IPS DF 6.9 (cell line): ENCODE measurements around the gene AMPD2.

Experiments used
- DNase-seq: peaks from one replicate; pipeline ENCODE4 v3.0.0-alpha.2; 2013; ENCODE audit warnings: low read depth, low spot score
- H3K27ac ChIP-seq: one replicate; pipeline ENCODE4 v1.5.1; 2013; ENCODE audit warnings: low read length, control low read depth
- H3K27me3 ChIP-seq: 2 replicates; pipeline ENCODE4 v1.6.1; 2013; ENCODE audit warnings: mild to moderate bottlenecking, low read length; ENCODE audit not compliant: control insufficient read depth, insufficient read depth
- H3K36me3 ChIP-seq: 2 replicates; pipeline ENCODE4 v1.6.1; 2013; ENCODE audit warnings: low read length; ENCODE audit not compliant: control insufficient read depth, insufficient read depth
- H3K4me1 ChIP-seq: 2 replicates; pipeline ENCODE4 v1.6.1; 2013; ENCODE audit warnings: low read length; ENCODE audit not compliant: control insufficient read depth, insufficient read depth
- H3K4me3 ChIP-seq: 2 replicates; pipeline ENCODE4 v1.5.1; 2013; ENCODE audit warnings: mild to moderate bottlenecking, low read length
- H3K9me3 ChIP-seq: 2 replicates; pipeline ENCODE4 v1.6.1; 2013; ENCODE audit warnings: low read length, inconsistent platforms; ENCODE audit not compliant: control insufficient read depth, insufficient read depth
- WGBS: extraction: QIAGEN DNeasy Blood & Tissue Kit; methylation state at CpG from one replicate; pipeline ENCODE4 v1.1.7; 2013; ENCODE audit warnings: mixed read lengths, missing lambda C conversion rate; ENCODE audit not compliant: insufficient read length, insufficient coverage; 5-methylcytosine and 5-hydroxymethylcytosine counted together

Gene AMPD2

GRCh38 chr1:109630898-109631512 is 11.4 kb downstream of the AMPD2 start:
- no CpG with 5 or more reads among the region's 14 CpGs for WGBS
- Histone ChIP-seq H3K27me3 (no peaks in the 10 kb centered on the region), H3K36me3 (peaks cover 20% of the 10 kb centered on the region), H3K4me1 (peaks cover 3% of the 10 kb centered on the region), H3K9me3 (no peaks in the 10 kb centered on the region), H3K4me3 (no peak overlapping the region), H3K27ac (no peak overlapping the region)
- no peak for DNase-seq

- DNase-seq = no peak
- Histone ChIP-seq H3K4me1 (peaks cover 6% of the 10 kb centered on the region), H3K27ac (no peak overlapping the region), H3K27me3 (no peaks in the 10 kb centered on the region), H3K9me3 (no peaks in the 10 kb centered on the region), H3K36me3 (peaks cover 20% of the 10 kb centered on the region), H3K4me3 (no peak overlapping the region)
- WGBS = no CpG with 5 or more reads among the region's 16 CpGs
Measured at GRCh38 chr1:109631513-109632505, 12.2 kb downstream of the AMPD2 start.

GRCh38 chr1:109632671-109633346 is 13.2 kb downstream of the AMPD2 start:
- no peak overlapping the region for H3K4me3 ChIP-seq
- H3K27me3 ChIP-seq = no peaks in the 10 kb centered on the region
- no peak for DNase-seq
- WGBS = no CpG with 5 or more reads among the region's 5 CpGs
- no peak overlapping the region for H3K27ac ChIP-seq
- no peaks in the 10 kb centered on the region for H3K9me3 ChIP-seq
- H3K36me3 ChIP-seq = peaks cover 17% of the 10 kb centered on the region
- H3K4me1 ChIP-seq = peaks cover 6% of the 10 kb centered on the region

DNA sequence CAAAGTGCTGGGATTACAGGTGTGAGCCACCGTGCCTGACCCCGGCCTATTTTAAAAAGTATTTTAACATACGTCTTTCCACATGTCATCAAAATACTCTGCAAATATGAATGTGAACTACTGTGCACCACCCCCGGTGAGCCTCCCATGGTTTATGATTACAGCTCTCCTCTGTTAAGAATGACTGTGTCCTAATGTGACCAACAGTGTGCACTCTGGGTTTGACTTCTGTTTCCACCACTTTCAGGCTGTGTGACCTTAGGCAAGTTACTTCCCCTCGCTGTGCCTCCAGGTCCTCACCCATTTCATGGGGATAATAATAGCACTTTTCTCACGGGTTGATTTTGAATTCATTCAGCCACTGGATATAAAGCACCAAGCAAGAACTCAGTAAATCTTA is 14.7 kb downstream of the AMPD2 start:
- Histone ChIP-seq H3K4me1 (peaks cover 6% of the 10 kb centered on the region), H3K4me3 (no peak overlapping the region), H3K36me3 (0 out of 2 replicates have a peak, but pooled peaks cover 3% of the 10 kb centered on the region), H3K27ac (no peak overlapping the region), H3K27me3 (no peaks in the 10 kb centered on the region), H3K9me3 (no peaks in the 10 kb centered on the region)
- no CpG with 5 or more reads among the region's 6 CpGs for WGBS
- no peak for DNase-seq

DNA sequence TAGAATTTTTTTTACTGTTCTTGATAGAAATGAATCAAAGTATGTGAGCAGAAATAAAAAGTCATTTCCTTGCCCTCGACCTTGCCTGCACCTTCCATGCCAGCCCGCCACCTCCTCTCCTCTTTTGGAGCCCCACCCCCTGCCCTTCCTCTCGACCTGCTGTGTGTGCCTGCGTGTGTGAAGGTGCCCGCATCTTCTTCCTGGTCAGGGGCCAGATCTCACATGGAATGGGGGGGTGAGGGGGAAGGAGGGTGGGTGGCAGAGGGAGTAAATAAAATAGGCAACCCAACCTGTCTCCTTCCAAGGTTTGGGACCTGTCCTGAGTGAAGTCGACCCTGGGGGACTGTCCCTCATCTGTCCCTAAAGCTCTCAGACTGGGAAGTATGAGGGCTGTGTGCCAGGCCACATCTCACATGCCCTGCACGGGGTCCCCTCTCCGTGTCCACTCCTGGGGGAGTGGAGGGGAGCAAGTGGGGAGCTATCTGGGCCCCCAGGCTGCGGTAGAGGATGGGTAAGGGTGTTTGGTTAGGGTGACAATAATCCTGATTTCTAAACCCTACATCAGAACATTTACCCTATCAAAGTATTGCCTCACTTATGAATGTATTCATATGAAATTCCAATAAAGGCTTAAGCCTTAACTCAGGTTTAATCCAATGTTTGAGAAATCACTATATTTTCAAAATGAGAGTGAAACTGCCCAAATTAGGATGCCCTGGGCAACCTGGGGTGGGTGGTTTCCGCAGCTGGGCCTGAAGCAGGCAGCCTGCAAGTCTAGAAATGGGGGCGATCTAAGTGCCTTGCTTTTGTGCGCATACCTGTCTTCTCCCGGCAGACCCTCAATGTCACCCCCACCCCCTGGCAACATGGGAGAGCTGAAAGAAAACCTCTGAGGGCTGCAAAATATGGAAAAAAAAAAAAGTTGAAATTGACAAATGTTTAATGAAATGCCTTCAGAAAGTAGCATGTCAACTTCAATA is 15.4 kb downstream of the AMPD2 start:
- H3K36me3 ChIP-seq = no peaks in the 10 kb centered on the region

GRCh38 chr1:109635862-109636200 is 16.2 kb downstream of the AMPD2 start:
- DNase-seq = no peak
- Histone ChIP-seq H3K4me3 (no peak overlapping the region), H3K27ac (no peak overlapping the region), H3K27me3 (no peaks in the 10 kb centered on the region), H3K36me3 (no peaks in the 10 kb centered on the region), H3K9me3 (no peaks in the 10 kb centered on the region), H3K4me1 (peaks cover 3% of the 10 kb centered on the region)
- WGBS = no CpG with 5 or more reads among the region's 2 CpGs

More for the DNA sequence above, 15.4 kb downstream of the AMPD2 start:
- H3K4me1 ChIP-seq = peaks cover 6% of the 10 kb centered on the region
- DNase-seq = no peak
- H3K4me3 ChIP-seq = no peak overlapping the region
- H3K27me3 ChIP-seq = no peaks in the 10 kb centered on the region
- WGBS = no CpG with 5 or more reads among the region's 13 CpGs
- no peaks in the 10 kb centered on the region for H3K9me3 ChIP-seq
- no peak overlapping the region for H3K27ac ChIP-seq

DNA sequence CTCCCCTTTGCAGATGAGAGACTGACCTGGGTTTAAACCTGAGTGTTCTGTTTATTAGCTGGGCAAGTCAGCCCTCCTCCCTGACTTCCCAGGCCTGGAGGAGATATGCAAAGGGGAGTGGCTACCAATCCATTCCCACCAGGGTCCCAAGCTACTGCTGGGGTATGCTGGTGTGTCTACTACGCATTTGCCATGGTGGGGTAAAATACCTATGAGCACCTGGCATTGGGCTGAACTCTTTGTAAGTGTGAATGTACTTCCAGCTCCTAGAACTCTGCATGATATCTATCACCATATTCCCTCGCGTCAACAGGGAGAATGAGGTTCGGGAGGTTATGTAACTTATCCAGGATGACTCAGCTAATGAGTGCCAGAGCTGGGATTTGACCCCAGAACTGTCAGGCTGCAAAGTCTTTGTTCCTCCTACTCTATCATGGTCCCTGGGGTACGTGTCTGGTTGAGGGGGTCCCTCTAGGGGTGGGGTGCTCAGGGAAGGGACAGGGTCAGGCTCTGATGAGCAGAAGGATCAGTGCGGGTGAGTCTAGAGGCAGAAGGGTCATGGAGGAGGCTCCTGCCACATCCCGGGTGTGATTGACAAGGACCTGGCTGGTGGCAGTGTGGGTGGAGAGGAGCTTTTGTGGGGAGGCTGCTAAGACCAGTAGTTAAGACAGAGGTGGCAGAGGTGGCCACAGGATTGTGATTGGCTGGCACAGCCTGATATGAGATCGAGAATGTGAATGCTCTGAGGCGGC is 16.7 kb downstream of the AMPD2 start:
- Histone ChIP-seq H3K27ac (no peak overlapping the region), H3K36me3 (no peaks in the 10 kb centered on the region), H3K27me3 (no peaks in the 10 kb centered on the region), H3K9me3 (no peaks in the 10 kb centered on the region), H3K4me1 (peaks cover 3% of the 10 kb centered on the region), H3K4me3 (no peak overlapping the region)
- WGBS = no CpG with 5 or more reads among the region's 9 CpGs
- DNase-seq = no peak

DNA sequence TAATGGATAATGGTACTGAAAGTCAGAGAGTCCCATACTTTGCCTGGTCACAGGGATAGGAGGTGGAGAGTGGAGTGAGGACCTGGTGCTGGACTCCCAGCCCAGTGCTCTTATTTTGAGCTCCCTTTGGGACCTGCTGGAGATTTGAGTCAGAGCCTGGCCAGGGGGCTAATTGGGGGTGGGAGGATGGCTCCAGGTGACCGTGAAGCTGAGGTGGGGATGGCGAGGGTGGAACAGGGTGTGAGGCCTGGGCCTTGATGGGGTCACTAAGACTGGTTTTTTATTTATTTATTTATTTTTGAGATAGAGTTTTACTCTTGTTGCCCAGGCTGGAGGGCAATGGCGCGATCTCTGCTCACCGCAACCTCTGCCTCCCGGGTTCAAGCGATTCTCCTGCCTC is 17.8 kb downstream of the AMPD2 start:
- H3K4me3 ChIP-seq = no peak overlapping the region
- H3K9me3 ChIP-seq = no peaks in the 10 kb centered on the region
- H3K36me3 ChIP-seq = no peaks in the 10 kb centered on the region
- H3K27ac ChIP-seq = no peak overlapping the region
- no peaks in the 10 kb centered on the region for H3K27me3 ChIP-seq
- peaks cover 3% of the 10 kb centered on the region for H3K4me1 ChIP-seq
- DNase-seq = no peak
- WGBS = no CpG with 5 or more reads among the region's 7 CpGs

DNA sequence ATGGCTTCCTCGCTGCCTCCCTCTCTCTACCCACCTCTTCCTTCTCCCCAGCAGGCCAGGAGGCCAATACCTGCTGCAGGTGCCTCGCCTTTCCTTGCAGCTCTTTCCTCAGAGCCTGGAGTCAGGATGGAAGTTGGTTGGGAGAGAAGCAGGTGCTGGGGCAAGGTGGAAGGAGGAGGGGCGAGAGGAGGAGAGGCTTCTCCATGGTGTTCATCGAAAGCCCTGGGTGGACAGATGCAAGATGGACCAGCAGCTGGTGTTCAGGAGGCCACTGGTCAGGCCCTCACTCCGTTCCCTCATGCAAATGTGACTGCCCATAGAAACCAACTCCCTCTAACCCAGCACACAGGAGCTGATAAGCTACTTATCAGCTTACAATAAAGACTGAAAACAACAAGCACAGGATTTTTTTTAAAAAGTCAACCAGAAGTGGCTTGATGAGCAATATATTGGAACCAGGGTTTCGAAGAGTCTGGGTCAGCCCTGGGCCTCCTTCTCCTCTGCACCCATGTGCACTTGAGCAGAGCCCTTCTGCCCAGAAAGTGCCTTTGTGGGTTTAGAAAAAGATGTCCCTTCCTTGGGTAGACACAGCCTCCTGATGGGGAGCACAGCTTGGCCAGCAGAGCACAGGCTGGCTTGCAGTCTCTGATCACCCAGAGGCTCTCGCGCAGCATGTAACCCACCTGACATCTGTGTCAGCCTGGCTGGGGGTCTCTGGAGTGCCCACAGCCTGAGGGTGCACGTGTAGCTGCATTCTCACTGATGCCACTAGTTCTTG is 19.6 kb downstream of the AMPD2 start:
- no CpG with 5 or more reads among the region's 9 CpGs for WGBS
- Histone ChIP-seq H3K36me3 (no peaks in the 10 kb centered on the region), H3K27ac (no peak overlapping the region), H3K27me3 (no peaks in the 10 kb centered on the region), H3K9me3 (no peaks in the 10 kb centered on the region), H3K4me1 (peaks cover 3% of the 10 kb centered on the region), H3K4me3 (no peak overlapping the region)
- no peak for DNase-seq
